HG02840 (cell line): Measurements from ENCODE around the gene G6PC2.

Experiments
- ATAC-seq: cut with Tn5 transposase; IDR thresholded peaks from one replicate; pipeline ENCODE4 v1.9.1; 2021; ENCODE audit warnings: mild to moderate bottlenecking, moderate library complexity, moderate number of reproducible peaks; ENCODE audit not compliant: unreplicated experiment, low FRiP score

The G6PC2 gene

DNA sequence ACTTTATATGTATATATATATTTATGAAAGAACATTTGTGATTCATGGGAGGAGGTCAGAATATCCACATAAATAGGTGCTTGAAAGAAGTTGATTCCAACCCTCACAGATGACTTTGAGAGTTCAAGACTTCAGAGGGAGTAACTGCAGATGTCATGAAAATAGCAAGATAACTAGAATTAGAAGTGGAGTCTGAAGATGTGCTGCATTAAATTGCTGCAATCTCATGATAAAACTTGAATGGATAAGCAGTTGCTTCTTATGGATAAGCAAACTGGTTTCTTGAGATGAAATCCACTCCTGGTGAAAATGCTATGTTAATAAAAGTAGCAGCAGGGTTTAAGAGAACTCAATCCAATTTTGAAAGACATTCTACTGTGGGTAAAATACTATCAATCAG is 40.2 kb downstream of the G6PC2 start:
- ATAC-seq, result no peak

DNA sequence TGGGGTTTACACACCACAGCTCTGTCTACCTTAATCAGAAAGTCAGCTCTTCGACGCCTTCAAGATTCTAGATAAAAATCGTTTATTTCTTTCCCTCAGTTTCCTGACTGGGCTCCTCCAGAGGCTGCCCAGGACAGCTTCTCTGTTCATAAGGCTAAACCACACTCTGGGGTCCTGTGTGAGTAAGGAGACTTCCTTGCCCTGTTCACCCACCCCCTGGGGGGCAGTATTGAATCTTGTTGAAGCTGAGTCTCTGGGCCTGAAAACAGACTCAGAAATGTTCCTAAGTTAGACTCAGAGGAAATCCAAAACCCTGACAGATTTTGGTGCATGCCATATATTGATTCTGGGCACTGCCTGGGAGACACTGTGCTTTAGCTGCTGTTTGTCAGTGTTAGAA is 43.0 kb downstream of the G6PC2 start:
- ATAC-seq, result no peak

DNA sequence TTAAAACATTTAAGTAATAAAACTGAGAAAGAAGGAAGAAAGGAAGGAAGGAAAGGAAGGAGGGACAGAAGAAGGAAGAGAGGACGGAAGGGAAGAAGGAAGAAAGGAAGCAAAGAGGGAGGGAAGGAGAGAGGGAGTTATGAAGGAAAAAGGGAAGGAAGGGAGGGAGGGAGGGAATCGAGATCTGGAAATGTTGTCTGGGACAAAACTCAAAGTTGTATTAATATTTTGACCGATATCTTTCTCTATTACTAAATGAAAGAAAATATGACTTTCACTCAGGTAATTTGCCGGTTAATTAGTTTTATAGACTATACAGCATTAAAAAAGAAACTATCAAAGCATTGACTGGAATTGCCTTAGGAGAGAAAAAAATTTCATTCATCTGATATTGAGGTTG is 44.4 kb downstream of the G6PC2 start:
- no peak for ATAC-seq

DNA sequence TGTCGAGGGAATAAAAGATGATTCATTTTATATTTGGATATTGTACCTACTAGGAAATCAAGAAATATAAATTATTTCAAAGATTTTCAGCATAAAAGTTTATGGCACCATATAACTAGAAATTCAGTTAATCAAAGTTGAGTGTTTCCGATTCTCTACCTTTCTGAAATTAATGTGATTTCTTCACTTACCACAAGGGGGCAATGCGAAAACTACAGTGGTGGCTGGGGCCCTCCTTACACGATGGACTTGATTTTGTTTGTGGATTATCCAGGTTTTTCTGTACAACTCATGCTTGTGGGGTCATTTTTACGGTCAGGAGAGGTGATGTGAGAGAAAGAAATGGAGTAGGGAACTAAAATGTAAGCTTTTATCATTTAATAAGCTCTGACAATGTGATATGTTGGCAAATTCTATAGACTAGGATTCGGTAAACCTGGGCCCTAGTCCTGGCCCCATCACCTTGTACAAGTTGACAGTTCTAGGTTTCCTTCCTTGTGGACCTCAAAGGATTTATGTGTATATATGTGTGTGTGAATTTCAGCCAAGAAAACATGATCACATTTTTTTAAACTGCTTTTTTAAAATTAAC is 47.6 kb downstream of the G6PC2 start:
- ATAC-seq, result no peak

DNA sequence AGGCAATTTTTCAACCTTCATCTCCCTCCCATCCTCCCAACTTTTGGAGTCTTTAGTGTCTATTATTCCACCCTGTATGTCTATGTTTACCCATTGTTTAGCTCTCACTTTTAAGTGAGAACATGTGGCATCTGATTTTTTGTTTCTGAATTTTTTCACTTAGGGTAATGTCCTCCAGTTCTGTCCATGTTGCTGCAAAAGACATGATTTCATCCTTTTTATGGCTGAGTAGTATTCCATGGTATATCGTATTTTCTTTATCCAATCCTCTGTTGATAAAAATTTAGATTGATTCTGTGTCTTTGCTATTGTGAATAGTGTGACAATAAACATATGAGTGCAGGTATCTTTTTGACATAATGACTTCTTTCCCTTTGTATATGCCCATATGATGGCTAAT is 48.2 kb downstream of the G6PC2 start:
- no peak for ATAC-seq

DNA sequence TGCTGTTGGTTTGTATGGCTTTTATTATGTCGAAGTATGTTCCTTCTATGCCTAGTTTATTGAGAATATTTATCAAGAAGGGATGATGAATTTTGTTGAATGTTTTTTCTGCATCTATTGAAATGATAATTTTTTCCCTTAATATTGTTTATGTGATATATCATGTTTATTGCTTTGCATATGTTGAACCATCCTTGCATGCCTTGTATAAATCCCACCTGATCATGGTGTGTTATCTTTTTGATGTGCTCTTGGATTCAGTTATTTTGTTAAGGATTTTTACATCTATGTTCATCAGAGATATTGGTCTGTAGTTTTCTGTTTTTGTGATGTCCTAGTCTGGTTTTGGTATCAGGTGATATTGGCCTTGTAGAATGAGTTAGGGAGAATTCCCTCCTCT is 50.8 kb downstream of the G6PC2 start:
- no peak for ATAC-seq

DNA sequence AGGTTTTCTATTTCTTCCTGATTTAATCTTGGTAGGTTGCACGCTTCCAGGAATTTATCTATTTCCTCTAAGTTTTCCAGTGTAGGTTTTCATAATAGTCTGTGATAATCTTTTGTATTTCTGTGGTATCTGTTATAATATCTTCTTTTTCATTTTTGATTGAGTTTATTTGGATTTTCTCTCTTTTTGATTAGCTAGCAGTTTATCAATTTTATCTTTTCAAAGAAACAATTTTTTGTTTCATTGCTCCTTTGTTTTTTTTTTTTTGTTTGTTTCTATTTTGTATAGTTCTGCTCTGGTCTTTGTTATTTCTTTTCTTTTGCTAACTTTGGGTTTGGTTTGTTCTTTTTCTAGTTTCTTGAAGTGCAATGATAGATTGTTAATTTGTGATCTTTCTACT is 51.3 kb downstream of the G6PC2 start:
- no peak for ATAC-seq

DNA sequence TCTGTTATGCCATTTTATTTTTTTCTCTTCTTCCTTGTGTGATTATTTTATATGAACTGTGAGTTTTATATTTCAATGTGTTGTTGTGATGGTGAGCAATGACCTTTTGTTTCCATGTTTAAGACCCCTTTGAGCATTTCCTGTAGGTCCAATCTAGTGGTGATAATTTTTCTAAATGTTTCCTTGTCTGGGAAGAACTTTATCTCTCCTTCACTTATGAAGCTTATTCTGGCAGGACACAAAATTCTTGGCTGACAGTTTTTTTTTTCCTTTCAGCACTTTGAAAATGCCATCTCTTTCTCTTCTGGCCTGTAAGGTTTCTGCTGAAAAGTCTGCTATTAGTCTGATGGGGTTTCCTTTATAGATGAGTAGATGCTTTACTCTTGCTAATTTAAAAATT is 53.2 kb downstream of the G6PC2 start:
- ATAC-seq, result no peak

DNA sequence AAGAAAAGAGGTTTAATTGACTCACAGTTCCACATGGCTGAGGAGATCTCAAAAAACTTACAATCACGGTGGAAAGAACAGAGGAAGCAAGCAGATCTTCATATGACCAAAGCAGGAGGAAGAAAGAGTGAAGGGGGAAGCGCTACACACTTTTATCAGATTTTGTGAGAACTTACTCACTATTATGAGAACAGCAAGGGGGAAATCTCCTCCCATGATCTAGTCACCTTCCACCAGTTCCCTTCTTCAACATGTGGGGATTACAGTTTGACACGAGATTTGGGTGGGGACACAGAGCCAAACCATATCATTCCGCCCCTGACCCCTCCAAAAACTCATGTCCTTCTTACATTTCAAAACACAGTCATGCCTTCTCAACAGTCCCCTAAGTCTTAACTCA is 54.2 kb downstream of the G6PC2 start:
- ATAC-seq, result no peak

DNA sequence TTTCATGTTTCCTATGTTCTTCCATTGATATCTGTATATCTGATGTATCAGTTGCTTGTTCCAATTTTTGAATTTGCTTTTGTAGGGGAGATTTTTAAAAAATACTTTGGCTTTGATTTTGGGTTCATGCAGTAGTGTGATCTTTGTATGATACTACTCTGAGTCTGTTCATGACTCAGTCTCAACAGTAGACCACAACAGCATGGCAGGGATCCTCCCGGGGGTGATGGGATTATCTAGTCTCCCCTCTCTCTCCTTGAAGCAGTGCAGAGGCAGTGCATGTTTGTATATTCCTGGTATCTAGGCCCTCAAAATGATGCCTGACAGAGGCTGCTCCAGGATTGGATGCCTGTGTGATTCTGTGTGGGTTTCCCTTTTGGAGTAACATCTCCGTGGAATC is 55.3 kb downstream of the G6PC2 start:
- ATAC-seq, result no peak
